ENCODE results near the gene CLDN10. TPM values are rescaled to one million over a fixed set of nuclear protein-coding genes. Genes with fewer than 3 reads are reported as not detected.

Gene CLDN10
- total and polyA plus RNA-seq, 2 of the 8 experiments (the other 6 are each of a cell fraction or from before 2014, with no cell fraction given), result 41.2 to 43.6 TPM

GRCh38 chr13:95503662-95504061 lies 48.9 kb upstream of the CLDN10 start:
- Histone ChIP-seq H2BK20ac (ENCODE audit: low read length) (no peak overlapping the region), H3K79me2 (ENCODE audit: control insufficient read depth in 1 of 2, insufficient read depth in 2 of 2, low read length in 2 of 2) (no peaks in the 10 kb centered on the region), H3K79me1 (ENCODE audit: low read depth, low read length) (no peaks in the 10 kb centered on the region), H3K23ac (ENCODE audit: insufficient read length) (no peak overlapping the region), H3K56ac (replicated peaks; ENCODE audit: insufficient read length, low read depth, low read length) (no peak overlapping the region), H3K27me3 (replicated peaks in 1 of 4; ENCODE audit: control insufficient read depth in 3 of 4, extremely low read depth in 1 of 4, insufficient read depth in 3 of 4, low read length in 3 of 4) (no peaks in the 10 kb centered on the region), H3K4me1 (replicated peaks in 1 of 4; ENCODE audit: control insufficient read depth in 3 of 4, insufficient read depth in 4 of 4, low read length in 3 of 4) (peaks cover 0 to 7% (median 1%) of the 10 kb centered on the region in 4 experiments; a peak in 4 of 7 replicates), H2AK5ac (ENCODE audit: low read depth, low read length) (no peak overlapping the region), H3K23me2 (ENCODE audit: low read depth, low read length) (no peaks in the 10 kb centered on the region), H2BK120ac (replicated peaks; ENCODE audit: low read depth, low read length) (no peak overlapping the region), H4K20me1 (replicated peaks in 1 of 2; ENCODE audit: control insufficient read depth in 1 of 2, insufficient read depth in 2 of 2, low read length in 2 of 2) (no peaks in the 10 kb centered on the region), H4K5ac (ENCODE audit: insufficient read length, low read depth, low read length) (no peak overlapping the region), H3K27ac (ENCODE audit: low read depth, low read length) (no peak overlapping the region), H4K91ac (replicated peaks; ENCODE audit: insufficient read length, low read length) (no peak overlapping the region), H2BK12ac (ENCODE audit: low read depth, low read length) (no peak overlapping the region), H3K9ac (replicated peaks in 1 of 4; ENCODE audit: extremely low read depth in 1 of 4, low read depth in 3 of 4, low read length in 3 of 4) (no peak overlapping the region), H2BK5ac (ENCODE audit: low read depth, low read length) (no peak overlapping the region), H2AFZ (ENCODE audit: low read length) (no peak overlapping the region), H3K9me3 (ENCODE audit: insufficient read depth in 2 of 2, low read depth in 1 of 2, low read length in 1 of 2) (no peaks in the 10 kb centered on the region), H3K4ac (replicated peaks; ENCODE audit: insufficient read length, low read depth, low read length) (no peak overlapping the region), H2BK15ac (ENCODE audit: low read length) (no peak overlapping the region), H4K8ac (ENCODE audit: extremely low read depth, insufficient read depth, low read length) (no peak overlapping the region), H3K18ac (ENCODE audit: extremely low read depth, low read length) (no peak overlapping the region), H3K4me3 (ENCODE audit: extremely low read depth in 1 of 4, insufficient read depth in 2 of 4, low read depth in 3 of 4, low read length in 4 of 4) (no peak overlapping the region), H3K36me3 (ENCODE audit: control insufficient read depth in 2 of 4, insufficient read depth in 4 of 4, low read length in 3 of 4) (no peaks in the 10 kb centered on the region), H3K4me2 (ENCODE audit: insufficient read depth in 1 of 2, low read depth in 2 of 2, low read length in 2 of 2) (no peak overlapping the region), H3K14ac (ENCODE audit: insufficient read length) (no peak overlapping the region)
- DNase-seq (ENCODE audit: low read depth in 1 of 2, low spot score in 2 of 2) (no peak), FAIRE-seq (no peak)
- WGBS, 2 experiments (ENCODE audit: extremely low coverage in 1 of 2, insufficient coverage in 1 of 2, insufficient read length in 1 of 2, insufficient replicate concordance in 2 of 2, low coverage in 1 of 2, low lambda C conversion rate in 2 of 2, missing lambda C conversion rate in 1 of 2), result 94% methylated on average over 1 of the region's 1 CpG; no CpG with 5 or more reads in 1 of the 2 experiments
- TF ChIP-seq MAX (IDR thresholded peaks at IDR 0.05) (no peak), TCF12 (IDR thresholded peaks at IDR 0.05; ENCODE audit: low read depth, low read length) (no peak), SP4 (IDR thresholded peaks at IDR 0.05; ENCODE audit: low read length) (no peak), GABPA (IDR thresholded peaks at IDR 0.05; ENCODE audit: borderline replicate concordance, insufficient read depth, low read length) (no peak), SP1 (IDR thresholded peaks at IDR 0.05; ENCODE audit: low read depth, low read length) (no peak), POU5F1 (IDR thresholded peaks at IDR 0.05; ENCODE audit: low read depth, low read length) (no peak), HDAC2 (IDR thresholded peaks at IDR 0.05; ENCODE audit: borderline replicate concordance in 1 of 2, low read depth in 2 of 2, low read length in 2 of 2) (no peak), PHF8 (conservative IDR thresholded peaks at IDR 0.05; ENCODE audit: low read depth, low read length) (no peak), KDM4A (IDR thresholded peaks at IDR 0.05; ENCODE audit: low read depth, low read length, severe bottlenecking) (no peak), CHD2 (IDR thresholded peaks at IDR 0.05; ENCODE audit: low read length) (no peak), CREB1 (IDR thresholded peaks at IDR 0.05) (no peak), YY1 (IDR thresholded peaks at IDR 0.05; ENCODE audit: low read depth, low read length) (no peak)
- ChIA-PET CTCF (ENCODE audit: partially characterized antibody) (interaction anchor here (1.5 kb wide), 1 partner anchor 37 kb away, joined by 4 read pairs; no protein-coding TSS in a partner anchor), POLR2A (ENCODE audit: partially characterized antibody) (no interaction called here)
